ENCODE results near the gene METAP1. TPM values are rescaled to one million over a fixed set of nuclear protein-coding genes. Genes with fewer than 3 reads are reported as not detected.

METAP1 gene
- total and polyA plus RNA-seq, 2 of the 8 experiments (the other 6 are each of a cell fraction or from before 2014, with no cell fraction given): 50.6 to 85.2 TPM

GRCh38 chr4:99021386-99021785 lies 25.9 kb downstream of the METAP1 start:
- Histone ChIP-seq H3K4me1 (replicated peaks in 1 of 4; ENCODE audit: control insufficient read depth in 3 of 4, insufficient read depth in 4 of 4, low read length in 3 of 4) (peaks cover 0 to 15% (median 8%) of the 10 kb centered on the region in 4 experiments), H3K14ac (ENCODE audit: insufficient read length) (no peak overlapping the region), H2BK120ac (replicated peaks; ENCODE audit: low read depth, low read length) (no peak overlapping the region), H3K27me3 (replicated peaks in 1 of 4; ENCODE audit: control insufficient read depth in 3 of 4, extremely low read depth in 1 of 4, insufficient read depth in 3 of 4, low read length in 3 of 4) (no peaks in the 10 kb centered on the region), H3K23ac (ENCODE audit: insufficient read length) (no peak overlapping the region), H3K56ac (replicated peaks; ENCODE audit: insufficient read length, low read depth, low read length) (no peak overlapping the region), H2BK15ac (ENCODE audit: low read length) (no peak overlapping the region), H2BK20ac (ENCODE audit: low read length) (no peak overlapping the region), H3K9ac (replicated peaks in 1 of 4; ENCODE audit: extremely low read depth in 1 of 4, low read depth in 3 of 4, low read length in 3 of 4) (no peak overlapping the region), H4K8ac (ENCODE audit: extremely low read depth, insufficient read depth, low read length) (no peak overlapping the region), H3K79me2 (ENCODE audit: control insufficient read depth in 1 of 2, insufficient read depth in 2 of 2, low read length in 2 of 2) (peaks cover 24 to 100% of the 10 kb centered on the region in 2 experiments), H2AFZ (ENCODE audit: low read length) (no peak overlapping the region), H2BK5ac (ENCODE audit: low read depth, low read length) (no peak overlapping the region), H3K79me1 (ENCODE audit: low read depth, low read length) (peaks cover 10% of the 10 kb centered on the region), H3K18ac (ENCODE audit: extremely low read depth, low read length) (no peak overlapping the region), H3K9me3 (ENCODE audit: insufficient read depth in 2 of 2, low read depth in 1 of 2, low read length in 1 of 2) (no peaks in the 10 kb centered on the region), H3K4ac (replicated peaks; ENCODE audit: insufficient read length, low read depth, low read length) (no peak overlapping the region), H3K4me3 (ENCODE audit: extremely low read depth in 1 of 4, insufficient read depth in 2 of 4, low read depth in 3 of 4, low read length in 4 of 4) (no peak overlapping the region), H3K4me2 (ENCODE audit: insufficient read depth in 1 of 2, low read depth in 2 of 2, low read length in 2 of 2) (no peak overlapping the region), H3K27ac (ENCODE audit: low read depth, low read length) (no peak overlapping the region), H3K36me3 (ENCODE audit: control insufficient read depth in 2 of 4, insufficient read depth in 4 of 4, low read length in 3 of 4) (peaks cover 0 to 7% (median 0%) of the 10 kb centered on the region in 4 experiments; a peak in 2 of 8 replicates), H3K23me2 (ENCODE audit: low read depth, low read length) (no peaks in the 10 kb centered on the region), H4K91ac (replicated peaks; ENCODE audit: insufficient read length, low read length) (no peak overlapping the region), H2BK12ac (ENCODE audit: low read depth, low read length) (no peak overlapping the region), H4K5ac (ENCODE audit: insufficient read length, low read depth, low read length) (no peak overlapping the region), H2AK5ac (ENCODE audit: low read depth, low read length) (no peak overlapping the region), H4K20me1 (replicated peaks in 1 of 2; ENCODE audit: control insufficient read depth in 1 of 2, insufficient read depth in 2 of 2, low read length in 2 of 2) (peaks cover 5 to 17% of the 10 kb centered on the region in 2 experiments)
- no peak for FAIRE-seq
- DNase-seq (ENCODE audit: low read depth in 1 of 2, low spot score in 2 of 2): no peak
- CTCF ChIA-PET (ENCODE audit: partially characterized antibody): no interaction called here
- WGBS, 2 experiments (ENCODE audit: extremely low coverage in 1 of 2, insufficient coverage in 1 of 2, insufficient read length in 1 of 2, insufficient replicate concordance in 2 of 2, low coverage in 1 of 2, low lambda C conversion rate in 2 of 2, missing lambda C conversion rate in 1 of 2): 92% methylated on average over 5 of the region's 5 CpGs; no CpG with 5 or more reads in 1 of the 2 experiments
- POLR2A ChIA-PET (ENCODE audit: partially characterized antibody): no interaction called here
- TF ChIP-seq SRF (IDR thresholded peaks at IDR 0.05; ENCODE audit: low read depth, low read length) (no peak), JUN (IDR thresholded peaks at IDR 0.05; ENCODE audit: low read depth, low read length) (no peak), CEBPB (IDR thresholded peaks at IDR 0.05; ENCODE audit: low read depth, low read length) (no peak), EZH2 (IDR thresholded peaks at IDR 0.05; ENCODE audit: low read depth, low read length, severe bottlenecking) (no peak), EGR1 (IDR thresholded peaks at IDR 0.05; ENCODE audit: borderline replicate concordance, low read depth, low read length) (no peak), SIX5 (IDR thresholded peaks at IDR 0.05; ENCODE audit: low read depth, low read length) (no peak), BRCA1 (IDR thresholded peaks at IDR 0.05; ENCODE audit: low read depth, low read length) (no peak), RFX5 (IDR thresholded peaks at IDR 0.05; ENCODE audit: borderline replicate concordance, low read depth, low read length) (no peak), KDM5A (IDR thresholded peaks at IDR 0.05; ENCODE audit: low read length) (no peak)
